ENCODE measurements around the gene FOXP3. TPM values are rescaled to one million over a fixed set of nuclear protein-coding genes. Genes with fewer than 3 reads are reported as not detected.

Gene FOXP3
- total RNA-seq, 1 experiment from 2014 or later: 0.42 TPM

- TF ChIP-seq ATF6 (CRISPR knock-in tag; IDR thresholded peaks at IDR 0.05): no peak
- TF ChIP-seq NFATC4 (CRISPR knock-in tag; IDR thresholded peaks at IDR 0.05): no peak
- no peak for TF ChIP-seq ZNF396 (CRISPR knock-in tag; IDR thresholded peaks at IDR 0.05; ENCODE audit: borderline replicate concordance)
- TF ChIP-seq ZNF121 (CRISPR knock-in tag; IDR thresholded peaks at IDR 0.05): no peak
- TF ChIP-seq HMGA2 (CRISPR knock-in tag; IDR thresholded peaks at IDR 0.05): no peak
- TF ChIP-seq, protein P1, sequence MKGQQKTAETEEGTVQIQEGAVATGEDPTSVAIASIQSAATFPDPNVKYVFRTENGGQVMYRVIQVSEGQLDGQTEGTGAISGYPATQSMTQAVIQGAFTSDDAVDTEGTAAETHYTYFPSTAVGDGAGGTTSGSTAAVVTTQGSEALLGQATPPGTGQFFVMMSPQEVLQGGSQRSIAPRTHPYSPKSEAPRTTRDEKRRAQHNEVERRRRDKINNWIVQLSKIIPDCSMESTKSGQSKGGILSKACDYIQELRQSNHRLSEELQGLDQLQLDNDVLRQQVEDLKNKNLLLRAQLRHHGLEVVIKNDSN (CRISPR knock-in tag; IDR thresholded peaks at IDR 0.05): peak; percentile 35; the same call in 1 of the 2 replicates
- TF ChIP-seq SP1 (CRISPR knock-in tag; conservative IDR thresholded peaks at IDR 0.05): no peak
- no peak for TF ChIP-seq CREM (CRISPR knock-in tag; IDR thresholded peaks at IDR 0.05)
- no peak for TF ChIP-seq STAT6 (CRISPR knock-in tag; conservative IDR thresholded peaks at IDR 0.05; ENCODE audit: low read depth)
- no peak for TF ChIP-seq ATF3 (CRISPR knock-in tag; conservative IDR thresholded peaks at IDR 0.05)
- TF ChIP-seq EMX1 (CRISPR knock-in tag; IDR thresholded peaks at IDR 0.05): no peak
- no peak for TF ChIP-seq ELF4 (CRISPR knock-in tag; IDR thresholded peaks at IDR 0.05; ENCODE audit: low read depth)
- no peak for TF ChIP-seq KAT7 (CRISPR knock-in tag; IDR thresholded peaks at IDR 0.05; ENCODE audit: borderline replicate concordance)
- no peak for TF ChIP-seq RORB (CRISPR knock-in tag; IDR thresholded peaks at IDR 0.05)
- TF ChIP-seq NR3C1 (CRISPR knock-in tag; conservative IDR thresholded peaks at IDR 0.05; ENCODE audit: low read depth): no peak
- TF ChIP-seq NFYB (CRISPR knock-in tag; conservative IDR thresholded peaks at IDR 0.05; ENCODE audit: low read depth): no peak
- no peak for TF ChIP-seq ZMAT4 (CRISPR knock-in tag; IDR thresholded peaks at IDR 0.05)
- TF ChIP-seq ZNF671 (CRISPR knock-in tag; IDR thresholded peaks at IDR 0.05): no peak
- no peak for TF ChIP-seq CDX4 (CRISPR knock-in tag; IDR thresholded peaks at IDR 0.05; ENCODE audit: borderline replicate concordance)
- TF ChIP-seq CTCF (IDR thresholded peaks at IDR 0.05): no peak
- TF ChIP-seq, protein P2, sequence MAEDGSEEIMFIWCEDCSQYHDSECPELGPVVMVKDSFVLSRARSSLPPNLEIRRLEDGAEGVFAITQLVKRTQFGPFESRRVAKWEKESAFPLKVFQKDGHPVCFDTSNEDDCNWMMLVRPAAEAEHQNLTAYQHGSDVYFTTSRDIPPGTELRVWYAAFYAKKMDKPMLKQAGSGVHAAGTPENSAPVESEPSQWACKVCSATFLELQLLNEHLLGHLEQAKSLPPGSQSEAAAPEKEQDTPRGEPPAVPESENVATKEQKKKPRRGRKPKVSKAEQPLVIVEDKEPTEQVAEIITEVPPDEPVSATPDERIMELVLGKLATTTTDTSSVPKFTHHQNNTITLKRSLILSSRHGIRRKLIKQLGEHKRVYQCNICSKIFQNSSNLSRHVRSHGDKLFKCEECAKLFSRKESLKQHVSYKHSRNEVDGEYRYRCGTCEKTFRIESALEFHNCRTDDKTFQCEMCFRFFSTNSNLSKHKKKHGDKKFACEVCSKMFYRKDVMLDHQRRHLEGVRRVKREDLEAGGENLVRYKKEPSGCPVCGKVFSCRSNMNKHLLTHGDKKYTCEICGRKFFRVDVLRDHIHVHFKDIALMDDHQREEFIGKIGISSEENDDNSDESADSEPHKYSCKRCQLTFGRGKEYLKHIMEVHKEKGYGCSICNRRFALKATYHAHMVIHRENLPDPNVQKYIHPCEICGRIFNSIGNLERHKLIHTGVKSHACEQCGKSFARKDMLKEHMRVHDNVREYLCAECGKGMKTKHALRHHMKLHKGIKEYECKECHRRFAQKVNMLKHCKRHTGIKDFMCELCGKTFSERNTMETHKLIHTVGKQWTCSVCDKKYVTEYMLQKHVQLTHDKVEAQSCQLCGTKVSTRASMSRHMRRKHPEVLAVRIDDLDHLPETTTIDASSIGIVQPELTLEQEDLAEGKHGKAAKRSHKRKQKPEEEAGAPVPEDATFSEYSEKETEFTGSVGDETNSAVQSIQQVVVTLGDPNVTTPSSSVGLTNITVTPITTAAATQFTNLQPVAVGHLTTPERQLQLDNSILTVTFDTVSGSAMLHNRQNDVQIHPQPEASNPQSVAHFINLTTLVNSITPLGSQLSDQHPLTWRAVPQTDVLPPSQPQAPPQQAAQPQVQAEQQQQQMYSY (CRISPR knock-in tag; IDR thresholded peaks at IDR 0.05): no peak
- no peak for TF ChIP-seq NR2C2 (CRISPR knock-in tag; IDR thresholded peaks at IDR 0.05)
- TF ChIP-seq GRHL2 (CRISPR knock-in tag; IDR thresholded peaks at IDR 0.05; ENCODE audit: insufficient replicate concordance, severe bottlenecking): no peak
- TF ChIP-seq FOXJ3 (CRISPR knock-in tag; IDR thresholded peaks at IDR 0.05; ENCODE audit: borderline replicate concordance): no peak
Measured at GRCh38 chrX:49270249-49270921, 5.9 kb upstream of the FOXP3 start (continued).

All from WTC11 (cell line).